ENCODE results near the gene AP1S1. TPM values are rescaled to one million over a fixed set of nuclear protein-coding genes. Genes with fewer than 3 reads are reported as not detected.

AP1S1 gene
- total and polyA plus RNA-seq, 2 of the 13 experiments (the other 11 are each of a cell fraction or from before 2014, with no cell fraction given): 57.5 to 68.1 TPM

GRCh38 chr7:101175664-101176063 lies 21.4 kb downstream of the AP1S1 start:
- DNase-seq (ENCODE audit: low spot score) (no peak), FAIRE-seq (no peak), ATAC-seq (no peak)
- Histone ChIP-seq H3K9ac (ENCODE audit: insufficient read depth, low read depth, low read length) (no peak overlapping the region), H4K20me1 (ENCODE audit: insufficient read depth, low read length) (no peaks in the 10 kb centered on the region), H3K9me3 (ENCODE audit: low read length) (no peaks in the 10 kb centered on the region), H3K4me3 (replicated peaks in 1 of 3; ENCODE audit: insufficient read depth in 1 of 3, low read depth in 2 of 3, low read length in 3 of 3) (no peak overlapping the region), H3K4me1 (ENCODE audit: insufficient read depth, low read length) (peaks cover 51% of the 10 kb centered on the region), H3K4me2 (ENCODE audit: low read depth, low read length) (no peak overlapping the region), H3K27ac (ENCODE audit: extremely low read length, insufficient read depth, low read length) (no peak overlapping the region), H3K36me3 (replicated peaks in 1 of 2; ENCODE audit: control insufficient read depth in 1 of 2, insufficient read depth in 2 of 2, low read length in 2 of 2) (no peaks in the 10 kb centered on the region), H3K79me2 (ENCODE audit: insufficient read depth, low read length) (no peaks in the 10 kb centered on the region), H2AFZ (ENCODE audit: low read length) (no peak overlapping the region), H3K27me3 (ENCODE audit: control insufficient read depth in 1 of 2, insufficient read depth in 2 of 2, low read length in 2 of 2) (peaks cover 20 to 80% of the 10 kb centered on the region in 2 experiments)
- ChIA-PET POLR2A (no interaction called here), CTCF (ENCODE audit: low intra/inter-chr PET ratio, low total read pairs) (no interaction called here)
- WGBS (ENCODE audit: low lambda C conversion rate): 0% methylated on average over 3 of the region's 3 CpGs
- BruUV-seq (replicated peaks): no TSS peak
- in situ Hi-C loops (cut with HindIII; ENCODE audit: extremely low pct_ligation_motif_present, low pct_unique_long_range_greater_than_20kb) (no loop called here), intact Hi-C loops (cut with micrococcal nuclease; ENCODE audit: unreplicated experiment) (no loop called here)
- TF ChIP-seq ZNF432 (CRISPR knock-in tag; IDR thresholded peaks at IDR 0.05; ENCODE audit: borderline replicate concordance): no peak
- TF ChIP-seq ZNF784 (CRISPR knock-in tag; IDR thresholded peaks at IDR 0.05; ENCODE audit: borderline replicate concordance): no peak
- no peak for TF ChIP-seq RARA (CRISPR knock-in tag; IDR thresholded peaks at IDR 0.05)
- TF ChIP-seq PRDM15 (CRISPR knock-in tag; IDR thresholded peaks at IDR 0.05): no peak
- TF ChIP-seq NPAS2 (CRISPR knock-in tag; IDR thresholded peaks at IDR 0.05; ENCODE audit: borderline replicate concordance): no peak
- no peak for TF ChIP-seq HDAC1 (CRISPR knock-in tag; IDR thresholded peaks at IDR 0.05)
- TF ChIP-seq, protein P1, sequence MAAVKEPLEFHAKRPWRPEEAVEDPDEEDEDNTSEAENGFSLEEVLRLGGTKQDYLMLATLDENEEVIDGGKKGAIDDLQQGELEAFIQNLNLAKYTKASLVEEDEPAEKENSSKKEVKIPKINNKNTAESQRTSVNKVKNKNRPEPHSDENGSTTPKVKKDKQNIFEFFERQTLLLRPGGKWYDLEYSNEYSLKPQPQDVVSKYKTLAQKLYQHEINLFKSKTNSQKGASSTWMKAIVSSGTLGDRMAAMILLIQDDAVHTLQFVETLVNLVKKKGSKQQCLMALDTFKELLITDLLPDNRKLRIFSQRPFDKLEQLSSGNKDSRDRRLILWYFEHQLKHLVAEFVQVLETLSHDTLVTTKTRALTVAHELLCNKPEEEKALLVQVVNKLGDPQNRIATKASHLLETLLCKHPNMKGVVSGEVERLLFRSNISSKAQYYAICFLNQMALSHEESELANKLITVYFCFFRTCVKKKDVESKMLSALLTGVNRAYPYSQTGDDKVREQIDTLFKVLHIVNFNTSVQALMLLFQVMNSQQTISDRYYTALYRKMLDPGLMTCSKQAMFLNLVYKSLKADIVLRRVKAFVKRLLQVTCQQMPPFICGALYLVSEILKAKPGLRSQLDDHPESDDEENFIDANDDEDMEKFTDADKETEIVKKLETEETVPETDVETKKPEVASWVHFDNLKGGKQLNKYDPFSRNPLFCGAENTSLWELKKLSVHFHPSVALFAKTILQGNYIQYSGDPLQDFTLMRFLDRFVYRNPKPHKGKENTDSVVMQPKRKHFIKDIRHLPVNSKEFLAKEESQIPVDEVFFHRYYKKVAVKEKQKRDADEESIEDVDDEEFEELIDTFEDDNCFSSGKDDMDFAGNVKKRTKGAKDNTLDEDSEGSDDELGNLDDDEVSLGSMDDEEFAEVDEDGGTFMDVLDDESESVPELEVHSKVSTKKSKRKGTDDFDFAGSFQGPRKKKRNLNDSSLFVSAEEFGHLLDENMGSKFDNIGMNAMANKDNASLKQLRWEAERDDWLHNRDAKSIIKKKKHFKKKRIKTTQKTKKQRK (IDR thresholded peaks at IDR 0.05; ENCODE audit: low read length): no peak
- no peak for TF ChIP-seq RFX1 (IDR thresholded peaks at IDR 0.05)
- TF ChIP-seq ZNF776 (CRISPR knock-in tag; IDR thresholded peaks at IDR 0.05): no peak
- TF ChIP-seq GATAD2A (CRISPR knock-in tag; IDR thresholded peaks at IDR 0.05): no peak
- TF ChIP-seq NKX3-1 (CRISPR knock-in tag; IDR thresholded peaks at IDR 0.05): no peak
- no peak for TF ChIP-seq SNAPC4 (CRISPR knock-in tag; IDR thresholded peaks at IDR 0.05)
- no peak for TF ChIP-seq ZNF790 (CRISPR knock-in tag; IDR thresholded peaks at IDR 0.05; ENCODE audit: borderline replicate concordance)

All from HepG2 (cell line).